Neural progenitor cell (in vitro differentiated cells): ENCODE results near the gene MPC1L.

Experiments
- EZH2 ChIP-seq: fragments of 200-600 bp; sonication (generic); IDR thresholded peaks from 2 replicates; pipeline ENCODE4 v1.6.1; 2017; ENCODE audit warnings: antibody characterized with exemption, mild to moderate bottlenecking, moderate library complexity
- TF ChIP-seq, protein P1 (sequence below): fragments of 200-600 bp; sonication (generic); IDR thresholded peaks from 2 replicates; pipeline ENCODE4 v1.5.1; 2017; ENCODE audit warnings: antibody characterized with exemption, mild to moderate bottlenecking

DNA sequence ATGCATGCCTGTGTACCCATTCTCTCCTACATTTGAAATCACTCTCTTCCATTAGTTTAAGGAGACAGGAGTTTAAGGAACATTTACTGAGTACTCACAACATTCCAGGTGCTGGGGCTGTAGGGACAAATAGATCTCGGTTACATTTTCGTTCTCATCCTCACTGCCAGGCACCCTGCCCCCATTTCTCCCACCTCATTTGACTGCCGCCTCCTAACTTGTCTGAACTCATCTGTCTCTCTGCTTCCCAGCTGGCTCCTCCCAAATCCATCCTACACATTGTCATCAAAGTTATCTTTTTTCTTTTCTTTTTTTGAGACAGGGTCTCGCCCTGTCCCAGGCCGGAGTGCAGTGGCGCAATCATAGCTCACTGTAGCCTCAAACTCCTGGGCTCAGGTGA, 19.8 kb upstream of the MPC1L start:
- TF ChIP-seq, protein P1, sequence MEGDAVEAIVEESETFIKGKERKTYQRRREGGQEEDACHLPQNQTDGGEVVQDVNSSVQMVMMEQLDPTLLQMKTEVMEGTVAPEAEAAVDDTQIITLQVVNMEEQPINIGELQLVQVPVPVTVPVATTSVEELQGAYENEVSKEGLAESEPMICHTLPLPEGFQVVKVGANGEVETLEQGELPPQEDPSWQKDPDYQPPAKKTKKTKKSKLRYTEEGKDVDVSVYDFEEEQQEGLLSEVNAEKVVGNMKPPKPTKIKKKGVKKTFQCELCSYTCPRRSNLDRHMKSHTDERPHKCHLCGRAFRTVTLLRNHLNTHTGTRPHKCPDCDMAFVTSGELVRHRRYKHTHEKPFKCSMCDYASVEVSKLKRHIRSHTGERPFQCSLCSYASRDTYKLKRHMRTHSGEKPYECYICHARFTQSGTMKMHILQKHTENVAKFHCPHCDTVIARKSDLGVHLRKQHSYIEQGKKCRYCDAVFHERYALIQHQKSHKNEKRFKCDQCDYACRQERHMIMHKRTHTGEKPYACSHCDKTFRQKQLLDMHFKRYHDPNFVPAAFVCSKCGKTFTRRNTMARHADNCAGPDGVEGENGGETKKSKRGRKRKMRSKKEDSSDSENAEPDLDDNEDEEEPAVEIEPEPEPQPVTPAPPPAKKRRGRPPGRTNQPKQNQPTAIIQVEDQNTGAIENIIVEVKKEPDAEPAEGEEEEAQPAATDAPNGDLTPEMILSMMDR = no peak
- TF ChIP-seq EZH2 = no peak
